Heart right ventricle (tissue), 16 donors: Measurements from ENCODE around the gene ADAMTS3. TPM values are rescaled to one million over a fixed set of nuclear protein-coding genes. Genes with fewer than 3 reads are reported as not detected.

ENCODE experiments used
- ATAC-seq, 8 donors: fragments of 200-7000 bp; cut with Tn5 transposase; one replicate each; pipeline ENCODE4 v1.9.1; 2020; ENCODE audit warnings: mild to moderate bottlenecking in 8 of 8, moderate library complexity in 8 of 8, moderate number of reproducible peaks in 1 of 8
- DNase-seq, 2 donors: peaks; one replicate each; pipeline ENCODE4 v3.0.0-alpha.2; 2020
- H3K27ac ChIP-seq, 10 donors: fragments of 200-600 bp; sonication (generic) in 2 of 10; one replicate each; pipeline versions ENCODE4 v1.5.0 to v1.8.0; 2020 to 2022; ENCODE audit warnings: mild to moderate bottlenecking in 3 of 10
- H3K27me3 ChIP-seq, 7 donors: fragments of 200-600 bp; one replicate each; pipeline ENCODE4 v1.8.0; 2021 to 2022; ENCODE audit warnings: mild to moderate bottlenecking in 2 of 7
- H3K36me3 ChIP-seq, 9 donors: fragments of 200-600 bp; sonication (generic) in 1 of 9; one replicate each; pipeline versions ENCODE4 v1.5.0 to v1.8.0; 2020 to 2022; ENCODE audit warnings: mild to moderate bottlenecking in 2 of 9
- H3K4me1 ChIP-seq, 9 donors: fragments of 200-600 bp; sonication (generic) in 1 of 9; one replicate each; pipeline versions ENCODE4 v1.5.0 to v1.8.0; 2020 to 2022; ENCODE audit warnings: mild to moderate bottlenecking in 4 of 9
- H3K4me3 ChIP-seq, 10 donors: fragments of 200-600 bp; sonication (generic) in 2 of 10; one replicate each; pipeline versions ENCODE4 v1.5.0 to v1.8.0; 2020 to 2022; ENCODE audit warnings: mild to moderate bottlenecking in 7 of 10, moderate library complexity in 2 of 10
- H3K9me3 ChIP-seq, 11 donors: fragments of 200-600 bp in 10 of 11; sonication (generic) in 2 of 11; one replicate each; pipeline versions ENCODE4 v1.5.0 to v1.8.0; 2013 to 2022; ENCODE audit warnings: mild to moderate bottlenecking in 2 of 11, control low read depth in 1 of 11, moderate library complexity in 1 of 11
- CTCF ChIP-seq, 9 donors: fragments of 200-600 bp; sonication (generic) in 2 of 9; IDR thresholded peaks; one replicate each; pipeline versions ENCODE4 v1.5.0 to v1.8.0; 2021 to 2022; ENCODE audit warnings: antibody characterized with exemption in 9 of 9, mild to moderate bottlenecking in 5 of 9, moderate library complexity in 1 of 9
- WGBS, 2 donors: extraction: QIAGEN DNeasy Blood & Tissue Kit; methylation state at CpG; one replicate each; pipeline ENCODE4 v1.1.7; 2013; ENCODE audit warnings: inconsistent platforms in 1 of 2; 5-methylcytosine and 5-hydroxymethylcytosine counted together
- intact Hi-C, 10 donors: fragments of 100-400 bp; cut with DNase I; formaldehyde crosslinking; loops; one replicate each; pipeline versions ENCODE4 v1.11.1 to v1.14.2; 2022
- polyA plus RNA-seq, 2 donors: library from polyadenylated mRNA; stranded (reverse); fragments of 200-250 nt; gene quantifications; one replicate each; pipeline ENCODE4 v1.2.3, GENCODE V29; 2013
- total RNA-seq, 10 donors: library from RNA; stranded (reverse); fragmentation: NEBNext Ultra II Directional in 3 of 10; extraction: Animal tissue kit (Norgen Biotek cat#: 25700) in 3 of 10; gene quantifications; one replicate each; pipeline versions ENCODE4 v1.2.1 to v1.2.4, GENCODE V29; 2021 to 2023
- donor health status: Arrhythmogenic right ventricular cardiomyopathy.
- donor health status: ischemic (EF 13 %, LVEDD 7.1; RV severe dilation, severe dysfunction).
- donor health status: healthy with polysubstance abuse.
- donor health status: DM: no; HTN: yes; CAD: no.
- donor health status: DM: no; HTN: no; CAD: no.
- donor health status: ischemic (EF 25% LVEDD 6.9; RV normal size, moderate dysfunction).
- donor health status: ischemic (EF 25% LVEDD 5.7; RV mildly dilated, moderate dysfunction).
- donor health status: healthy.
- donor health status: DM: yes; HTN: yes; CAD: no.
- donor health status: Ischemic cardiomyopathy.
- donor health status: ischemic (EF 35%, LVEDD 5.7; RV mildly dilated, moderate dysfunction).
- donor health status: nonischemic (EF 11% LVEDD 7.7; RV severe dilation, severe dysfunction).
- donor health status: DM: yes; HTN: yes; CAD: no.
- donor health status: PGD.
- donor health status: ischemic (EF 29% LVEDD 5.4; RV normal size, mild dysfunction).
- donor health status: nonischemic (EF 23%, LVEDD 6.1; RV moderate dilation, normal function).

ADAMTS3 gene
- total and polyA plus RNA-seq, 12 donors, result 0.23 to 1.1 (median 0.54) TPM

DNA sequence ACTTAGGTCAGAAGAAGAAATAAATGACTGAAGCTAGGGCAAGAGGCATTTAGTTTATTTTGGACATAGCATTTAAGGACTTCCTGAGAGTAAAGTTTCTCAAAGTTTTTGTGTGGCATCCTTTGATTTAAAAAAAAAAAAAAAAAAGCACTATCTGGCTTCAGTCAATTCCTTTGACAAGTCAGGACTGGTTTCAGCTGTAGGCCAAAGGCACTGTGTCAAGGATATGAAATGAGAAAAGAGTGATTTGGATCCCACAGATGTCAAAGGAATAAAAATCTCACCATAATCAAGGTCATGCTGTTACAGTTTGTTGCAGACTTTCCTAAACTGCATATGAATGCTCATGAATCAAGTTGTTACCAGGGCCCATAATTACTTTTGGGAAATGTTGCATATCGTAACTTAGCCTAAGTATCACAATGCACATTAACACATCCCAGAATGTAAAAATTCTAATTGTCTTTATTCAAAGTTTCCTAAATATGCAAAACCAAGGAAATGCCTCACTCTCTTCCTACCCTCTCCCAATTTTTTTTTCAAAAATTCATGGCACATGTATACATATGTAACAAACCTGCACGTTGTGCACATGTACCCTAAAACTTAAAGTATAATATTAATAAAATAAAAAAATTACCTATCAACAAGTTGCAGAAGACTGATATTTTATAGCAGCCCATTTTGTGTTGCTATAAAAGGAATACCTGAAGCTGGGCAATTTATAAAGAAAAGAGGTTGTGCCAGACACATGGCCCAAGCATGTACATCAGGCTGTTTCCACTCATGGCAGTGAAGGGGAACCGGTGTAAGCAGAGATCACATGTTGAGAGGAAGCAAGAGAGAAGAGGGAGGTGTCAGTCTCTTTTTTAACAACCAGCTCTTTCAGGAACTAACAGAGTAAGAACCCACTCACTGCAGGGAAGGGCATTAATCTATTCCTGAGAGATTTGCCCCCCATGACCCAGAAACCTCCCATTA lies 33.7 kb upstream of the ADAMTS3 start:
- Histone ChIP-seq H3K9me3 (peaks cover 0 to 10% (median 0%) of the 10 kb centered on the region in 11 donors), H3K4me1 (no peaks in the 10 kb centered on the region), H3K36me3 (no peaks in the 10 kb centered on the region), H3K4me3 (no peak overlapping the region), H3K27ac (no peak overlapping the region), H3K27me3 (no peaks in the 10 kb centered on the region)
- WGBS, 2 donors, result 75 to 79% methylated on average over 3 of the region's 3 CpGs
- DNase-seq (no peak), ATAC-seq (no peak)
- TF ChIP-seq CTCF (IDR thresholded peaks at IDR 0.05), result no peak
- intact Hi-C loops, result no loop called here

DNA sequence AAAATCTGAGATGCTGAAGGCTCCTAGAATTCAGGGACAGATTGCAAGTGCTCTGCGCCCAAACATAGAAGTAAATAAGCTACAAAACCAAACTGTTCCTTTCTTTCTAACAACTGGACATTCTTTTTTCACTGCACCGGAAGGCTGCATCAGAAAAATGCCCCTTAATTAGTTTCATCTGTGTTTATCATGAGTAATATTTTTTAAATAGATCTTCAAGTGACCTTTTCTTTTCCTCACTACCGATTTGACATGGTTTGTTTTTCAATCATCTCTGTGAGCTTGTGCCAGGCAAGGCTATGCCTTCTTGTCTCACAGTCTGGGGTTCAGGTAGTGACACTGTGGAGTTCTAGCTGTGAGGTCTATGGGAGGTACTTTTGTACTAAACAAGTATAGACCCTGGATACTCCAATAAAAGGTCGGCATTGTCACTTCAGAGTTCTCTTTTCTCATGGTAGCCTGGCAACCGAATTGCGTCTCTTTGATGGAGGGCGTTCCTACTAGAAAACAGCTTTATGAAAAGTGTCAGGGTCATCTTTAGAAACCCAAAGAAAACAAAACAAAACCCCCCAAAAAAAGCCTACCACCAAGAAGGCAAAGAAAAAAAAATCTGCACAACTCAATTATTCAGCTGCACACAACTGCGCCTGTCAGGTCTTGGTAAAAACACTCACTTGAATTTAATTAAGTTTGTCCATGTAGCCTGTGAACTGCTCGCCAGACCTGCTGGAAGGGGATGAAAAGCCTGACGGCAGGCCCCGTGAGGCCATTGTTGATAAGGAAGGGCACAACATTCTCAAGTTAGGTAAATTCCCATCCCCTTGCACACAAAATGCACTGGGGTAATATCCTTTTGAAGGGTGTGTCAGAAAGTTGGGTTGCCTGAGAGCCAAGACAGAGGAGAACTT lies 22.8 kb upstream of the ADAMTS3 start:
- no peak for DNase-seq
- no peaks in the 10 kb centered on the region for H3K4me1 ChIP-seq
- H3K27ac ChIP-seq, result no peak overlapping the region
- WGBS, 2 donors, result 67 to 75% methylated on average over 11 of the region's 11 CpGs
- no peaks in the 10 kb centered on the region for H3K36me3 ChIP-seq
- H3K9me3 ChIP-seq, result no peaks in the 10 kb centered on the region
- no peak overlapping the region for H3K4me3 ChIP-seq
- TF ChIP-seq CTCF (IDR thresholded peaks at IDR 0.05), result no peak
- no peak for ATAC-seq
- H3K27me3 ChIP-seq, result no peaks in the 10 kb centered on the region
- intact Hi-C loops, result no loop called here

DNA sequence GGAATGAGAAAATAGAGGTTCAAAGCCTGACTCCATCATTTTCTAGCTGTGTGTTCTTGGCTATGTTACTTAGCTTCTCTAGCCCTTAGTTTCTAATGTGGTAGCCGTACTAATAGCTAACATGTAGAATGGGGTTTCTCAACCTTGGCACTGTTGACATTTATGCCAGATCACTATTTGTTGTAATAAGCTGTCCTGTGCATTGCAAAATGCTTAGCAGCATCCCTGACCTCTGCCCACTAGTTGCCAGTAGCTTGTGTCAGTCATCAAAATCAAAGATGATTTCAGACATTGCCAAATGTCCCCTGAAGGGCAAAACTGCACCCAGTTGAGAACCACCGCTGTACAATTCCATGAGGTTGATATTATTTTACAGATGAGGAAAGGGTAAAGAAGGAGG lies 18.3 kb upstream of the ADAMTS3 start:
- Histone ChIP-seq H3K4me3 (no peak overlapping the region), H3K9me3 (no peaks in the 10 kb centered on the region), H3K27ac (no peak overlapping the region), H3K36me3 (no peaks in the 10 kb centered on the region), H3K4me1 (no peaks in the 10 kb centered on the region), H3K27me3 (no peaks in the 10 kb centered on the region)
- 93% methylated on average over 2 of the region's 2 CpGs for WGBS, 2 donors
- intact Hi-C loops, result no loop called here
- TF ChIP-seq CTCF (IDR thresholded peaks at IDR 0.05), result no peak
- no peak for DNase-seq
- ATAC-seq, result no peak

DNA sequence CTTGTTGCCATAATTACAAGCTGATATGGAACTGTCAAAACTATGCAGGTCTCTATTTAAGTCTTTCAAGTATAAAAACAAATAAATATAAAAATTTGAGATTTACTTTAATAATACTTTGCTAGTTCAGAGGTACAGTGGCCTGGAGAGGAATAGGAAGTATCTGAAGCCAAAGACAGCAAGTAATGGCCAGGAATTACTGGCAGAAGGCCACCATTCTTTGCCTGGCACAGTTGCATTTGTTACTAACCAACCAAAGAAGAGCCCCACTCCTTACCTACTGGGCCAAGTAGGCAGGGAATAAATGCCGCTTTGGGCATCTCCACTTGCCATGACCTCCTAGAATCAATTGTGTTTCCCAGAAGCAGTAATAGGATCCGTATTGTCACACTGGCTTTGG lies 13.8 kb upstream of the ADAMTS3 start:
- WGBS, 2 donors, result 0 to 64% methylated on average over 2 of the region's 2 CpGs
- ATAC-seq, result no peak
- no peak for TF ChIP-seq CTCF (IDR thresholded peaks at IDR 0.05)
- Histone ChIP-seq H3K36me3 (no peaks in the 10 kb centered on the region), H3K27ac (no peak overlapping the region), H3K4me3 (no peak overlapping the region), H3K27me3 (no peaks in the 10 kb centered on the region), H3K9me3 (no peaks in the 10 kb centered on the region), H3K4me1 (no peaks in the 10 kb centered on the region)
- intact Hi-C loops, result no loop called here
- DNase-seq, result no peak
